ENCODE results near the gene EPGN. TPM values are rescaled to one million over a fixed set of nuclear protein-coding genes. Genes with fewer than 3 reads are reported as not detected.

EPGN gene
- total and polyA plus RNA-seq, 2 donors (not counting 3 experiments of a cell fraction or from before 2014, with no cell fraction given), result 1.2 TPM; not detected in 1

DNA sequence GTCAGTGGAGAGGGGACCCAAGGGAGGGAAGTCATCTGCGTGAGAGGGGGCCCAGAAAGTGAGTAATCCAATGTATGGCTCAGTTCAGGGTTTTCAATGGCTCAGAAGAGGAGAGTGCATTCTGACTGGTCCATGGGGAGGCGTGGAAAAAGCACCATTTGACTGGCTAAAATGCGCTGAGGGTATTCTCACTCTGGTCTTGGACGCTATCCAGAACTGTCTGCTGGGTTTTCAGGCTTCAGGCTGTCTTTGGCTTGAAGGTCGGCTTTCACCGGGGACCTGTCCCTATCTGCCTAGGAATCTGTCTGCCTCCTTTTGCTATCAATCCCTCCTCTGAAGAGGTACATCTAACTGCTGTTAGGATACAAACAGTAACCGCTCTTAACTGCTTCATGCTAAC is 26.4 kb downstream of the EPGN start:
- dilution Hi-C loops (cut with MboI; ENCODE audit: extremely low pct_ligation_motif_present, low sequenced_read_pairs), result no loop called here
- Histone ChIP-seq H3K9me1 (replicated peaks; ENCODE audit: control insufficient read depth, extremely low read depth, insufficient read depth, low read length) (no peaks in the 10 kb centered on the region), H3K9ac (replicated peaks; ENCODE audit: extremely low read depth, insufficient read depth, low read length) (no peak overlapping the region), H3K27ac (ENCODE audit: insufficient read depth, low read depth, low read length) (no peak overlapping the region), H3K27me3 (ENCODE audit: control insufficient read depth in 2 of 2, insufficient read depth in 2 of 2, low read length in 2 of 2) (no peaks in the 10 kb centered on the region), H3K4me2 (ENCODE audit: insufficient read depth, low read length) (no peak overlapping the region), H3K79me2 (ENCODE audit: control insufficient read depth, insufficient read depth, low read length) (no peaks in the 10 kb centered on the region), H3K36me3 (ENCODE audit: control insufficient read depth in 2 of 2, extremely low read depth in 1 of 2, insufficient read depth in 2 of 2, low read length in 2 of 2) (no peaks in the 10 kb centered on the region), H4K20me1 (replicated peaks; ENCODE audit: control insufficient read depth, extremely low read depth, insufficient read depth, low read length) (no peaks in the 10 kb centered on the region), H3K4me3 (replicated peaks in 1 of 3; ENCODE audit: insufficient read depth in 1 of 3, low read depth in 1 of 3, low read length in 3 of 3) (no peak overlapping the region), H2AFZ (ENCODE audit: low read depth, low read length) (no peak overlapping the region), H3K4me1 (ENCODE audit: control insufficient read depth, extremely low read depth, insufficient read depth, low read length) (peaks cover 2% of the 10 kb centered on the region), H3K9me3 (replicated peaks; ENCODE audit: control insufficient read depth, insufficient read depth, low read length) (no peaks in the 10 kb centered on the region)
- FAIRE-seq, result no peak
- ChIA-PET POLR2A (interaction anchor here (0.6 kb wide), 1 partner anchor 1076 kb away, joined by 7 read pairs; no protein-coding TSS in a partner anchor), CTCF (interaction anchor here (1.2 to 4.0 kb wide), 2 partner anchors 13 to 14 kb away, joined by 3 to 17 read pairs; no protein-coding TSS in a partner anchor)
- no peak for DNase-seq (ENCODE audit: low read depth, low spot score)
- TF ChIP-seq, protein P1, sequence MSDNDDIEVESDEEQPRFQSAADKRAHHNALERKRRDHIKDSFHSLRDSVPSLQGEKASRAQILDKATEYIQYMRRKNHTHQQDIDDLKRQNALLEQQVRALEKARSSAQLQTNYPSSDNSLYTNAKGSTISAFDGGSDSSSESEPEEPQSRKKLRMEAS (IDR thresholded peaks at IDR 0.05; ENCODE audit: insufficient read depth, insufficient read length), result no peak
- TF ChIP-seq EZH2 (IDR thresholded peaks at IDR 0.05; ENCODE audit: borderline replicate concordance, low read depth, low read length, severe bottlenecking) (no peak), GATA2 (IDR thresholded peaks at IDR 0.05; ENCODE audit: insufficient read depth, insufficient read length, low read depth, low read length) (no peak), POLR2A (IDR thresholded peaks at IDR 0.05; ENCODE audit: low read depth, low read length) (no peak), JUN (IDR thresholded peaks at IDR 0.05; ENCODE audit: borderline replicate concordance, insufficient read depth, insufficient read length, low read depth) (no peak), FOS (IDR thresholded peaks at IDR 0.05; ENCODE audit: borderline replicate concordance, insufficient read depth, low read length) (no peak), MYC (IDR thresholded peaks at IDR 0.05; ENCODE audit: low read depth, low read length) (no peak), POLR2AphosphoS5 (IDR thresholded peaks at IDR 0.05; ENCODE audit: insufficient read depth, low read depth, low read length) (no peak)
- TF ChIP-seq, protein P2, sequence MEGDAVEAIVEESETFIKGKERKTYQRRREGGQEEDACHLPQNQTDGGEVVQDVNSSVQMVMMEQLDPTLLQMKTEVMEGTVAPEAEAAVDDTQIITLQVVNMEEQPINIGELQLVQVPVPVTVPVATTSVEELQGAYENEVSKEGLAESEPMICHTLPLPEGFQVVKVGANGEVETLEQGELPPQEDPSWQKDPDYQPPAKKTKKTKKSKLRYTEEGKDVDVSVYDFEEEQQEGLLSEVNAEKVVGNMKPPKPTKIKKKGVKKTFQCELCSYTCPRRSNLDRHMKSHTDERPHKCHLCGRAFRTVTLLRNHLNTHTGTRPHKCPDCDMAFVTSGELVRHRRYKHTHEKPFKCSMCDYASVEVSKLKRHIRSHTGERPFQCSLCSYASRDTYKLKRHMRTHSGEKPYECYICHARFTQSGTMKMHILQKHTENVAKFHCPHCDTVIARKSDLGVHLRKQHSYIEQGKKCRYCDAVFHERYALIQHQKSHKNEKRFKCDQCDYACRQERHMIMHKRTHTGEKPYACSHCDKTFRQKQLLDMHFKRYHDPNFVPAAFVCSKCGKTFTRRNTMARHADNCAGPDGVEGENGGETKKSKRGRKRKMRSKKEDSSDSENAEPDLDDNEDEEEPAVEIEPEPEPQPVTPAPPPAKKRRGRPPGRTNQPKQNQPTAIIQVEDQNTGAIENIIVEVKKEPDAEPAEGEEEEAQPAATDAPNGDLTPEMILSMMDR (IDR thresholded peaks at IDR 0.05; ENCODE audit: extremely low read depth in 1 of 2, insufficient read depth in 1 of 2, low read depth in 1 of 2, low read length in 2 of 2), result no peak
- BruUV-seq (replicated peaks), result no TSS peak
- intact Hi-C loops (cut with micrococcal nuclease), result no loop called here
